H1 (cell line): Measurements from ENCODE around the gene PPP1R3F. TPM values are rescaled to one million over a fixed set of nuclear protein-coding genes. Genes with fewer than 3 reads are reported as not detected.
A peak's percentile ranks its signal among the peaks of the same experiment; 100 is the strongest.

Experiments used
- CTCF ChIA-PET: fragments of 300-600 bp; sonication (Branson Sonifier 250); formaldehyde crosslinking; loops from one replicate; lab custom pipeline; 2021; ENCODE audit not compliant: partially characterized antibody; lab: Charles Lee
- POLR2A ChIA-PET: fragments of 300-600 bp; sonication (Branson Sonifier 250); formaldehyde crosslinking; loops from one replicate; lab custom pipeline; 2021; ENCODE audit warnings: inconsistent platforms; ENCODE audit not compliant: partially characterized antibody; lab: Charles Lee
- DNase-seq, 2 experiments: peaks; one replicate each; pipeline versions ENCODE4 v3.0.0 to v3.0.0-alpha.2; 2010 to 2022; ENCODE audit warnings: low spot score in 2 of 2, low read depth in 1 of 2, mixed read lengths in 1 of 2
- FAIRE-seq: peaks from 2 replicates; lab custom pipeline; 2011; peaks lifted over from hg19 to GRCh38; lab: Jason Lieb, UNC
- H2AFZ ChIP-seq: 2 replicates; pipeline ENCODE4 v1.8.1; 2012; ENCODE audit warnings: low read length, inconsistent platforms
- H2AK5ac ChIP-seq: 2 replicates; pipeline ENCODE4 v1.6.1; 2013; ENCODE audit warnings: low read depth, low read length
- H2BK120ac ChIP-seq: replicated peaks from 2 replicates; pipeline ENCODE3; 2013; ENCODE audit warnings: low read depth, low read length, inconsistent platforms
- H2BK12ac ChIP-seq: 2 replicates; pipeline ENCODE4 v1.6.1; 2013; ENCODE audit warnings: low read depth, low read length
- H2BK15ac ChIP-seq: 2 replicates; pipeline ENCODE4 v1.6.1; 2013; ENCODE audit warnings: low read length
- H2BK20ac ChIP-seq: 2 replicates; pipeline ENCODE4 v1.6.1; 2013; ENCODE audit warnings: low read length
- H2BK5ac ChIP-seq: 2 replicates; pipeline ENCODE4 v1.6.1; 2013; ENCODE audit warnings: low read depth, low read length
- H3K14ac ChIP-seq: 2 replicates; pipeline ENCODE4 v1.6.1; 2013; ENCODE audit warnings: inconsistent platforms; ENCODE audit not compliant: insufficient read length
- H3K18ac ChIP-seq: 2 replicates; pipeline ENCODE4 v1.6.1; 2013; ENCODE audit warnings: low read length; ENCODE audit errors: extremely low read depth
- H3K23ac ChIP-seq: 2 replicates; pipeline ENCODE4 v1.6.1; 2013; ENCODE audit warnings: inconsistent platforms; ENCODE audit not compliant: insufficient read length
- H3K23me2 ChIP-seq: 2 replicates; pipeline ENCODE4 v1.6.1; 2013; ENCODE audit warnings: low read depth, low read length
- H3K27ac ChIP-seq: 2 replicates; pipeline ENCODE4 v1.6.1; 2011; ENCODE audit warnings: low read depth, low read length, inconsistent platforms
- H3K27me3 ChIP-seq, 4 experiments: replicated peaks in 1 of 4; 1 replicate in 1 of 4; 2 replicates in 3 of 4; pipeline versions ENCODE4 v1.6.1 to v1.8.1; 2011 to 2013; ENCODE audit warnings: low read length in 3 of 4, mild to moderate bottlenecking in 3 of 4, inconsistent platforms in 2 of 4, mixed read lengths in 2 of 4, moderate library complexity in 1 of 4; ENCODE audit not compliant: control insufficient read depth in 3 of 4, insufficient read depth in 3 of 4; ENCODE audit errors: extremely low read depth in 1 of 4
- H3K36me3 ChIP-seq, 4 experiments: 2 replicates each; pipeline versions ENCODE4 v1.6.1 to v1.8.1; 2011 to 2013; ENCODE audit warnings: mild to moderate bottlenecking in 4 of 4, low read length in 3 of 4, moderate library complexity in 2 of 4, control low read depth in 1 of 4, inconsistent platforms in 1 of 4; ENCODE audit not compliant: insufficient read depth in 4 of 4, control insufficient read depth in 2 of 4
- H3K4ac ChIP-seq: replicated peaks from 2 replicates; pipeline ENCODE3; 2013; ENCODE audit warnings: low read length, low read depth, mixed read lengths, inconsistent platforms; ENCODE audit not compliant: insufficient read length
- H3K4me1 ChIP-seq, 4 experiments: replicated peaks in 1 of 4; 1 replicate in 1 of 4; 2 replicates in 3 of 4; pipeline versions ENCODE4 v1.6.1 to v1.8.1; 2011 to 2013; ENCODE audit warnings: low read length in 3 of 4, inconsistent platforms in 2 of 4, mixed read lengths in 1 of 4; ENCODE audit not compliant: insufficient read depth in 4 of 4, control insufficient read depth in 3 of 4
- H3K4me2 ChIP-seq, 2 experiments: 2 replicates each; pipeline versions ENCODE4 v1.6.1 to v1.8.1; 2011 to 2013; ENCODE audit warnings: low read depth in 2 of 2, low read length in 2 of 2, control low read depth in 1 of 2, inconsistent platforms in 1 of 2, mild to moderate bottlenecking in 1 of 2; ENCODE audit not compliant: insufficient read depth in 1 of 2
- H3K4me3 ChIP-seq, 4 experiments: fragments of 200-600, 300-600 bp in 1 of 4; sonication (generic), shearing (Covaris generic), sonication (Bioruptor Twin) in 1 of 4; 2 replicates each; pipeline versions ENCODE4 v1.5.1 to v1.8.1; 2011 to 2016; ENCODE audit warnings: low read length in 4 of 4, low read depth in 3 of 4, control low read depth in 2 of 4, inconsistent platforms in 2 of 4, mild to moderate bottlenecking in 2 of 4, mixed read lengths in 1 of 4, moderate library complexity in 1 of 4; ENCODE audit not compliant: insufficient read depth in 2 of 4; ENCODE audit errors: extremely low read depth in 1 of 4
- H3K56ac ChIP-seq: replicated peaks from 2 replicates; pipeline ENCODE3; 2013; ENCODE audit warnings: low read depth, mild to moderate bottlenecking, mixed read lengths, low read length, inconsistent platforms; ENCODE audit not compliant: insufficient read length
- H3K79me1 ChIP-seq: 2 replicates; pipeline ENCODE4 v1.6.1; 2013; ENCODE audit warnings: low read depth, low read length, control low read depth
- H3K79me2 ChIP-seq, 2 experiments: 2 replicates each; pipeline versions ENCODE4 v1.6.1 to v1.8.1; 2012 to 2013; ENCODE audit warnings: low read length in 2 of 2, mild to moderate bottlenecking in 2 of 2, inconsistent platforms in 1 of 2; ENCODE audit not compliant: insufficient read depth in 2 of 2, control insufficient read depth in 1 of 2
- H3K9ac ChIP-seq, 4 experiments: replicated peaks in 1 of 4; 1 replicate in 1 of 4; 2 replicates in 3 of 4; pipeline versions ENCODE4 v1.6.1 to v1.8.1; 2011 to 2013; ENCODE audit warnings: low read depth in 3 of 4, low read length in 3 of 4, control low read depth in 2 of 4, mild to moderate bottlenecking in 2 of 4, moderate library complexity in 2 of 4, inconsistent platforms in 1 of 4; ENCODE audit errors: extremely low read depth in 1 of 4
- H3K9me3 ChIP-seq, 2 experiments: 2 replicates each; pipeline versions ENCODE4 v1.6.1 to v1.8.1; 2012 to 2013; ENCODE audit warnings: mild to moderate bottlenecking in 2 of 2, moderate library complexity in 2 of 2, control low read depth in 1 of 2, inconsistent platforms in 1 of 2, low read depth in 1 of 2, low read length in 1 of 2, mixed read lengths in 1 of 2; ENCODE audit not compliant: insufficient read depth in 2 of 2
- H4K20me1 ChIP-seq, 2 experiments: replicated peaks in 1 of 2; 2 replicates each; pipeline versions ENCODE3 to v1.8.1; 2011 to 2013; ENCODE audit warnings: inconsistent platforms in 2 of 2, low read length in 2 of 2, mild to moderate bottlenecking in 1 of 2; ENCODE audit not compliant: insufficient read depth in 2 of 2, control insufficient read depth in 1 of 2
- H4K5ac ChIP-seq: 2 replicates; pipeline ENCODE4 v1.6.1; 2013; ENCODE audit warnings: low read length, low read depth, mixed read lengths, inconsistent platforms; ENCODE audit not compliant: insufficient read length
- H4K8ac ChIP-seq: 2 replicates; pipeline ENCODE4 v1.8.0; 2013; ENCODE audit warnings: mild to moderate bottlenecking, moderate library complexity, low read length, inconsistent platforms; ENCODE audit not compliant: insufficient read depth; ENCODE audit errors: extremely low read depth
- H4K91ac ChIP-seq: replicated peaks from 2 replicates; pipeline ENCODE3; 2013; ENCODE audit warnings: low read length, mixed read lengths, inconsistent platforms; ENCODE audit not compliant: insufficient read length
- BACH1 ChIP-seq: IDR thresholded peaks from 2 replicates; pipeline ENCODE4 v1.6.1; 2012; ENCODE audit warnings: low read length, improper control_type of control experiment
- CBX5 ChIP-seq: fragments of 300-800, 300-1000 bp; sonication (generic); IDR thresholded peaks from 2 replicates; pipeline ENCODE4 v1.7.1; 2016; ENCODE audit warnings: antibody characterized with exemption, low read length, low read depth
- CTCF ChIP-seq, 3 experiments: IDR thresholded peaks; 1 replicate in 2 of 3; 2 replicates in 1 of 3; pipeline versions ENCODE4 v1.5.1 to v1.6.1; 2011; ENCODE audit warnings: low read length in 3 of 3, mild to moderate bottlenecking in 3 of 3, inconsistent platforms in 2 of 3, low read depth in 1 of 3, moderate library complexity in 1 of 3; ENCODE audit not compliant: insufficient read depth in 1 of 3; ENCODE audit errors: control extremely low read depth in 1 of 3
- E2F6 ChIP-seq: IDR thresholded peaks from 2 replicates; pipeline ENCODE4 v1.6.1; 2012; ENCODE audit warnings: inconsistent platforms
- GABPA ChIP-seq: IDR thresholded peaks from 2 replicates; pipeline ENCODE4 v1.6.1; 2011; ENCODE audit warnings: mild to moderate bottlenecking, low read length, moderate library complexity, borderline replicate concordance; ENCODE audit not compliant: insufficient read depth
- RAD21 ChIP-seq, 2 experiments: IDR thresholded peaks in 1 of 2; conservative IDR thresholded peaks in 1 of 2; 2 replicates each; pipeline ENCODE4 v1.6.1; 2011; ENCODE audit warnings: low read depth in 2 of 2, low read length in 2 of 2, improper control_type of control experiment in 1 of 2, inconsistent platforms in 1 of 2, mild to moderate bottlenecking in 1 of 2, moderate library complexity in 1 of 2
- SAP30 ChIP-seq: fragments of 300-600 bp; sonication (generic); IDR thresholded peaks from 2 replicates; pipeline ENCODE4 v1.7.1; 2012; ENCODE audit warnings: low read length, moderate library complexity, mild to moderate bottlenecking, inconsistent platforms; ENCODE audit not compliant: insufficient read depth, insufficient replicate concordance
- SIRT6 ChIP-seq: IDR thresholded peaks from one replicate; pipeline ENCODE4 v1.7.1; 2012; ENCODE audit warnings: low read length, inconsistent platforms
- SP1 ChIP-seq: IDR thresholded peaks from 2 replicates; pipeline ENCODE4 v1.6.1; 2011; ENCODE audit warnings: low read depth, low read length
- WGBS, 2 experiments: shearing (Covaris generic) in 1 of 2; methylation state at CpG; one replicate each; pipeline versions ENCODE4 v1.1.6 to v1.1.7; 2013 to 2015; ENCODE audit warnings: low lambda C conversion rate in 2 of 2, mixed read lengths in 2 of 2, inconsistent platforms in 1 of 2, low coverage in 1 of 2, missing lambda C conversion rate in 1 of 2; ENCODE audit not compliant: insufficient replicate concordance in 2 of 2, insufficient coverage in 1 of 2, insufficient read length in 1 of 2; ENCODE audit errors: extremely low coverage in 1 of 2, missing lambda C conversion rate in 1 of 2; 5-methylcytosine and 5-hydroxymethylcytosine counted together
- polyA plus RNA-seq, 7 experiments: library from polyadenylated mRNA; depleted of rRNA in 3 of 7; stranded (reverse) in 5 of 7; unstranded in 2 of 7; fragments of >200 nt in 5 of 7; fragments of 200-250 nt in 2 of 7; gene quantifications; 1 replicate in 5 of 7; 2 replicates in 1 of 7; 4 replicates in 1 of 7; pipeline versions ENCODE4 v1.2.1 to v1.2.3, GENCODE V29; 2011 to 2013; ENCODE audit warnings: missing spikeins in 2 of 7, mixed read lengths in 2 of 7
- total RNA-seq: library from RNA; stranded (reverse); fragmentation: NEBNext Ultra II Directional; extraction: Animal tissue kit (Norgen Biotek cat#: 25700); gene quantifications from 2 replicates; pipeline ENCODE4 v1.2.1, GENCODE V29; 2021

Gene PPP1R3F
- total and polyA plus RNA-seq, 2 of the 8 experiments (the other 6 are each of a cell fraction or from before 2014, with no cell fraction given), result 5.1 to 6.8 TPM

- H3K56ac ChIP-seq, result no peak overlapping the region
- H4K5ac ChIP-seq, result no peak overlapping the region
- H4K8ac ChIP-seq, result peak overlapping the region; percentile 79; the same call in 1 of the 2 replicates
- H3K14ac ChIP-seq, result no peak overlapping the region
- H3K23me2 ChIP-seq, result no peaks in the 10 kb centered on the region
- H3K36me3 ChIP-seq, result no peaks in the 10 kb centered on the region
- H3K4me2 ChIP-seq, result no peak overlapping the region
- H3K9me3 ChIP-seq, result no peaks in the 10 kb centered on the region
- 28% methylated on average over 8 of the region's 11 CpGs; no CpG with 5 or more reads in 1 of the 2 experiments for WGBS, 2 experiments
- no peak overlapping the region for H2BK120ac ChIP-seq
- no peaks in the 10 kb centered on the region for H3K4me1 ChIP-seq
- H2BK15ac ChIP-seq, result no peak overlapping the region
- no peak overlapping the region for H3K23ac ChIP-seq
- H4K20me1 ChIP-seq, result no peaks in the 10 kb centered on the region
- H3K4ac ChIP-seq, result no peak overlapping the region
- H2AFZ ChIP-seq, result no peak overlapping the region
- CTCF ChIA-PET, result interaction anchor here (0.9 to 1.9 kb wide), 12 partner anchors 11 to 550 kb away, joined by 3 to 7 read pairs (median 4); no protein-coding TSS in a partner anchor
- H3K27me3 ChIP-seq, result no peaks in the 10 kb centered on the region
- no peak overlapping the region for H4K91ac ChIP-seq
- H3K18ac ChIP-seq, result no peak overlapping the region
- no peak overlapping the region for H2BK12ac ChIP-seq
- POLR2A ChIA-PET, result interaction anchor here (0.7 to 0.9 kb wide), 2 partner anchors 16 to 221 kb away, joined by 3 read pairs; no protein-coding TSS in a partner anchor
- peak; percentile 63 to 85 for DNase-seq
- H3K79me2 ChIP-seq, result no peaks in the 10 kb centered on the region
- no peak overlapping the region for H2AK5ac ChIP-seq
- H3K79me1 ChIP-seq, result no peaks in the 10 kb centered on the region
- H3K27ac ChIP-seq, result no peak overlapping the region
- H2BK20ac ChIP-seq, result no peak overlapping the region
- FAIRE-seq, result no peak
- H3K9ac ChIP-seq, result no peak overlapping the region
- no peak overlapping the region for H3K4me3 ChIP-seq
- no peak overlapping the region for H2BK5ac ChIP-seq
- TF ChIP-seq E2F6, result no peak
- TF ChIP-seq CBX5, result no peak
- TF ChIP-seq CTCF (IDR thresholded peaks at IDR 0.05; ENCODE audit: control extremely low read depth in 1 of 3, insufficient read depth in 1 of 3, low read depth in 1 of 3, low read length in 3 of 3), result peak; percentile 53 to 79 (median 57)
- no peak for TF ChIP-seq GABPA
- no peak for TF ChIP-seq SP1
- no peak for TF ChIP-seq SIRT6
- no peak for TF ChIP-seq SAP30
- peak; percentile 74 to 84 for TF ChIP-seq RAD21 (IDR thresholded peaks at IDR 0.05 in 1 of 2, conservative IDR thresholded peaks at IDR 0.05 in 1 of 2; ENCODE audit: low read depth in 2 of 2, low read length in 2 of 2)
- no peak for TF ChIP-seq BACH1
These were observed 22.2 kb downstream of the PPP1R3F start for GRCh38 chrX:49291615-49292337.
